H1 (cell line): ENCODE results near the gene PAGE4. TPM values are rescaled to one million over a fixed set of nuclear protein-coding genes. Genes with fewer than 3 reads are reported as not detected.

Experiments used
- CTCF ChIA-PET: fragments of 300-600 bp; sonication (Branson Sonifier 250); formaldehyde crosslinking; loops from one replicate; lab custom pipeline; 2021; ENCODE audit not compliant: partially characterized antibody; lab: Charles Lee
- POLR2A ChIA-PET: fragments of 300-600 bp; sonication (Branson Sonifier 250); formaldehyde crosslinking; loops from one replicate; lab custom pipeline; 2021; ENCODE audit warnings: inconsistent platforms; ENCODE audit not compliant: partially characterized antibody; lab: Charles Lee
- DNase-seq, 2 experiments: peaks; one replicate each; pipeline versions ENCODE4 v3.0.0 to v3.0.0-alpha.2; 2010 to 2022; ENCODE audit warnings: low spot score in 2 of 2, low read depth in 1 of 2, mixed read lengths in 1 of 2
- FAIRE-seq: peaks from 2 replicates; lab custom pipeline; 2011; peaks lifted over from hg19 to GRCh38; lab: Jason Lieb, UNC
- H2AFZ ChIP-seq: 2 replicates; pipeline ENCODE4 v1.8.1; 2012; ENCODE audit warnings: low read length, inconsistent platforms
- H2AK5ac ChIP-seq: 2 replicates; pipeline ENCODE4 v1.6.1; 2013; ENCODE audit warnings: low read depth, low read length
- H2BK120ac ChIP-seq: replicated peaks from 2 replicates; pipeline ENCODE3; 2013; ENCODE audit warnings: low read depth, low read length, inconsistent platforms
- H2BK12ac ChIP-seq: 2 replicates; pipeline ENCODE4 v1.6.1; 2013; ENCODE audit warnings: low read depth, low read length
- H2BK15ac ChIP-seq: 2 replicates; pipeline ENCODE4 v1.6.1; 2013; ENCODE audit warnings: low read length
- H2BK20ac ChIP-seq: 2 replicates; pipeline ENCODE4 v1.6.1; 2013; ENCODE audit warnings: low read length
- H2BK5ac ChIP-seq: 2 replicates; pipeline ENCODE4 v1.6.1; 2013; ENCODE audit warnings: low read depth, low read length
- H3K14ac ChIP-seq: 2 replicates; pipeline ENCODE4 v1.6.1; 2013; ENCODE audit warnings: inconsistent platforms; ENCODE audit not compliant: insufficient read length
- H3K18ac ChIP-seq: 2 replicates; pipeline ENCODE4 v1.6.1; 2013; ENCODE audit warnings: low read length; ENCODE audit errors: extremely low read depth
- H3K23ac ChIP-seq: 2 replicates; pipeline ENCODE4 v1.6.1; 2013; ENCODE audit warnings: inconsistent platforms; ENCODE audit not compliant: insufficient read length
- H3K23me2 ChIP-seq: 2 replicates; pipeline ENCODE4 v1.6.1; 2013; ENCODE audit warnings: low read depth, low read length
- H3K27ac ChIP-seq: 2 replicates; pipeline ENCODE4 v1.6.1; 2011; ENCODE audit warnings: low read depth, low read length, inconsistent platforms
- H3K27me3 ChIP-seq, 4 experiments: replicated peaks in 1 of 4; 1 replicate in 1 of 4; 2 replicates in 3 of 4; pipeline versions ENCODE4 v1.6.1 to v1.8.1; 2011 to 2013; ENCODE audit warnings: low read length in 3 of 4, mild to moderate bottlenecking in 3 of 4, inconsistent platforms in 2 of 4, mixed read lengths in 2 of 4, moderate library complexity in 1 of 4; ENCODE audit not compliant: control insufficient read depth in 3 of 4, insufficient read depth in 3 of 4; ENCODE audit errors: extremely low read depth in 1 of 4
- H3K36me3 ChIP-seq, 4 experiments: 2 replicates each; pipeline versions ENCODE4 v1.6.1 to v1.8.1; 2011 to 2013; ENCODE audit warnings: mild to moderate bottlenecking in 4 of 4, low read length in 3 of 4, moderate library complexity in 2 of 4, control low read depth in 1 of 4, inconsistent platforms in 1 of 4; ENCODE audit not compliant: insufficient read depth in 4 of 4, control insufficient read depth in 2 of 4
- H3K4ac ChIP-seq: replicated peaks from 2 replicates; pipeline ENCODE3; 2013; ENCODE audit warnings: low read length, low read depth, mixed read lengths, inconsistent platforms; ENCODE audit not compliant: insufficient read length
- H3K4me1 ChIP-seq, 4 experiments: replicated peaks in 1 of 4; 1 replicate in 1 of 4; 2 replicates in 3 of 4; pipeline versions ENCODE4 v1.6.1 to v1.8.1; 2011 to 2013; ENCODE audit warnings: low read length in 3 of 4, inconsistent platforms in 2 of 4, mixed read lengths in 1 of 4; ENCODE audit not compliant: insufficient read depth in 4 of 4, control insufficient read depth in 3 of 4
- H3K4me2 ChIP-seq, 2 experiments: 2 replicates each; pipeline versions ENCODE4 v1.6.1 to v1.8.1; 2011 to 2013; ENCODE audit warnings: low read depth in 2 of 2, low read length in 2 of 2, control low read depth in 1 of 2, inconsistent platforms in 1 of 2, mild to moderate bottlenecking in 1 of 2; ENCODE audit not compliant: insufficient read depth in 1 of 2
- H3K4me3 ChIP-seq, 4 experiments: fragments of 200-600, 300-600 bp in 1 of 4; sonication (generic), shearing (Covaris generic), sonication (Bioruptor Twin) in 1 of 4; 2 replicates each; pipeline versions ENCODE4 v1.5.1 to v1.8.1; 2011 to 2016; ENCODE audit warnings: low read length in 4 of 4, low read depth in 3 of 4, control low read depth in 2 of 4, inconsistent platforms in 2 of 4, mild to moderate bottlenecking in 2 of 4, mixed read lengths in 1 of 4, moderate library complexity in 1 of 4; ENCODE audit not compliant: insufficient read depth in 2 of 4; ENCODE audit errors: extremely low read depth in 1 of 4
- H3K56ac ChIP-seq: replicated peaks from 2 replicates; pipeline ENCODE3; 2013; ENCODE audit warnings: low read depth, mild to moderate bottlenecking, mixed read lengths, low read length, inconsistent platforms; ENCODE audit not compliant: insufficient read length
- H3K79me1 ChIP-seq: 2 replicates; pipeline ENCODE4 v1.6.1; 2013; ENCODE audit warnings: low read depth, low read length, control low read depth
- H3K79me2 ChIP-seq, 2 experiments: 2 replicates each; pipeline versions ENCODE4 v1.6.1 to v1.8.1; 2012 to 2013; ENCODE audit warnings: low read length in 2 of 2, mild to moderate bottlenecking in 2 of 2, inconsistent platforms in 1 of 2; ENCODE audit not compliant: insufficient read depth in 2 of 2, control insufficient read depth in 1 of 2
- H3K9ac ChIP-seq, 4 experiments: replicated peaks in 1 of 4; 1 replicate in 1 of 4; 2 replicates in 3 of 4; pipeline versions ENCODE4 v1.6.1 to v1.8.1; 2011 to 2013; ENCODE audit warnings: low read depth in 3 of 4, low read length in 3 of 4, control low read depth in 2 of 4, mild to moderate bottlenecking in 2 of 4, moderate library complexity in 2 of 4, inconsistent platforms in 1 of 4; ENCODE audit errors: extremely low read depth in 1 of 4
- H3K9me3 ChIP-seq, 2 experiments: 2 replicates each; pipeline versions ENCODE4 v1.6.1 to v1.8.1; 2012 to 2013; ENCODE audit warnings: mild to moderate bottlenecking in 2 of 2, moderate library complexity in 2 of 2, control low read depth in 1 of 2, inconsistent platforms in 1 of 2, low read depth in 1 of 2, low read length in 1 of 2, mixed read lengths in 1 of 2; ENCODE audit not compliant: insufficient read depth in 2 of 2
- H4K20me1 ChIP-seq, 2 experiments: replicated peaks in 1 of 2; 2 replicates each; pipeline versions ENCODE3 to v1.8.1; 2011 to 2013; ENCODE audit warnings: inconsistent platforms in 2 of 2, low read length in 2 of 2, mild to moderate bottlenecking in 1 of 2; ENCODE audit not compliant: insufficient read depth in 2 of 2, control insufficient read depth in 1 of 2
- H4K5ac ChIP-seq: 2 replicates; pipeline ENCODE4 v1.6.1; 2013; ENCODE audit warnings: low read length, low read depth, mixed read lengths, inconsistent platforms; ENCODE audit not compliant: insufficient read length
- H4K8ac ChIP-seq: 2 replicates; pipeline ENCODE4 v1.8.0; 2013; ENCODE audit warnings: mild to moderate bottlenecking, moderate library complexity, low read length, inconsistent platforms; ENCODE audit not compliant: insufficient read depth; ENCODE audit errors: extremely low read depth
- H4K91ac ChIP-seq: replicated peaks from 2 replicates; pipeline ENCODE3; 2013; ENCODE audit warnings: low read length, mixed read lengths, inconsistent platforms; ENCODE audit not compliant: insufficient read length
- BACH1 ChIP-seq: IDR thresholded peaks from 2 replicates; pipeline ENCODE4 v1.6.1; 2012; ENCODE audit warnings: low read length, improper control_type of control experiment
- CBX5 ChIP-seq: fragments of 300-800, 300-1000 bp; sonication (generic); IDR thresholded peaks from 2 replicates; pipeline ENCODE4 v1.7.1; 2016; ENCODE audit warnings: antibody characterized with exemption, low read length, low read depth
- CEBPB ChIP-seq: IDR thresholded peaks from 2 replicates; pipeline ENCODE4 v1.6.1; 2012; ENCODE audit warnings: low read depth, low read length
- CHD2 ChIP-seq: IDR thresholded peaks from 2 replicates; pipeline ENCODE4 v1.6.1; 2012; ENCODE audit warnings: low read length, improper control_type of control experiment
- HDAC6 ChIP-seq: IDR thresholded peaks from one replicate; pipeline ENCODE4 v1.7.1; 2012; ENCODE audit warnings: low read depth, mild to moderate bottlenecking, inconsistent platforms, low read length, moderate library complexity
- JUN ChIP-seq: IDR thresholded peaks from 2 replicates; pipeline ENCODE4 v1.6.1; 2011; ENCODE audit warnings: low read depth, mild to moderate bottlenecking, improper control_type of control experiment, low read length
- JUND ChIP-seq: IDR thresholded peaks from 2 replicates; pipeline ENCODE4 v1.6.1; 2011; ENCODE audit warnings: mild to moderate bottlenecking, improper control_type of control experiment, low read length
- KDM4A ChIP-seq: IDR thresholded peaks from one replicate; pipeline ENCODE4 v1.7.1; 2012; ENCODE audit warnings: low read depth, mild to moderate bottlenecking, moderate library complexity, low read length, inconsistent platforms; ENCODE audit not compliant: severe bottlenecking
- NANOG ChIP-seq: IDR thresholded peaks from 2 replicates; pipeline ENCODE4 v1.6.1; 2011; ENCODE audit warnings: low read length, low read depth, mild to moderate bottlenecking, inconsistent platforms; ENCODE audit not compliant: insufficient read depth, poor library complexity, severe bottlenecking
- POLR2AphosphoS5 ChIP-seq: IDR thresholded peaks from 2 replicates; pipeline ENCODE4 v1.6.1; 2011; ENCODE audit warnings: low read depth, low read length
- SIRT6 ChIP-seq: IDR thresholded peaks from one replicate; pipeline ENCODE4 v1.7.1; 2012; ENCODE audit warnings: low read length, inconsistent platforms
- TAF7 ChIP-seq: optimal IDR thresholded peaks from 2 replicates; pipeline ENCODE3; 2011; ENCODE audit warnings: low read depth, mild to moderate bottlenecking, inconsistent platforms, low read length, moderate library complexity, borderline replicate concordance
- TBP ChIP-seq: IDR thresholded peaks from 2 replicates; pipeline ENCODE4 v1.6.1; 2011; ENCODE audit warnings: low read depth, low read length, improper control_type of control experiment
- WGBS, 2 experiments: shearing (Covaris generic) in 1 of 2; methylation state at CpG; one replicate each; pipeline versions ENCODE4 v1.1.6 to v1.1.7; 2013 to 2015; ENCODE audit warnings: low lambda C conversion rate in 2 of 2, mixed read lengths in 2 of 2, inconsistent platforms in 1 of 2, low coverage in 1 of 2, missing lambda C conversion rate in 1 of 2; ENCODE audit not compliant: insufficient replicate concordance in 2 of 2, insufficient coverage in 1 of 2, insufficient read length in 1 of 2; ENCODE audit errors: extremely low coverage in 1 of 2, missing lambda C conversion rate in 1 of 2; 5-methylcytosine and 5-hydroxymethylcytosine counted together
- polyA plus RNA-seq, 7 experiments: library from polyadenylated mRNA; depleted of rRNA in 3 of 7; stranded (reverse) in 5 of 7; unstranded in 2 of 7; fragments of >200 nt in 5 of 7; fragments of 200-250 nt in 2 of 7; gene quantifications; 1 replicate in 5 of 7; 2 replicates in 1 of 7; 4 replicates in 1 of 7; pipeline versions ENCODE4 v1.2.1 to v1.2.3, GENCODE V29; 2011 to 2013; ENCODE audit warnings: missing spikeins in 2 of 7, mixed read lengths in 2 of 7
- total RNA-seq: library from RNA; stranded (reverse); fragmentation: NEBNext Ultra II Directional; extraction: Animal tissue kit (Norgen Biotek cat#: 25700); gene quantifications from 2 replicates; pipeline ENCODE4 v1.2.1, GENCODE V29; 2021

PAGE4 gene
- total and polyA plus RNA-seq, 2 of the 8 experiments (the other 6 are each of a cell fraction or from before 2014, with no cell fraction given): 0.53 TPM; not detected in 1

DNA sequence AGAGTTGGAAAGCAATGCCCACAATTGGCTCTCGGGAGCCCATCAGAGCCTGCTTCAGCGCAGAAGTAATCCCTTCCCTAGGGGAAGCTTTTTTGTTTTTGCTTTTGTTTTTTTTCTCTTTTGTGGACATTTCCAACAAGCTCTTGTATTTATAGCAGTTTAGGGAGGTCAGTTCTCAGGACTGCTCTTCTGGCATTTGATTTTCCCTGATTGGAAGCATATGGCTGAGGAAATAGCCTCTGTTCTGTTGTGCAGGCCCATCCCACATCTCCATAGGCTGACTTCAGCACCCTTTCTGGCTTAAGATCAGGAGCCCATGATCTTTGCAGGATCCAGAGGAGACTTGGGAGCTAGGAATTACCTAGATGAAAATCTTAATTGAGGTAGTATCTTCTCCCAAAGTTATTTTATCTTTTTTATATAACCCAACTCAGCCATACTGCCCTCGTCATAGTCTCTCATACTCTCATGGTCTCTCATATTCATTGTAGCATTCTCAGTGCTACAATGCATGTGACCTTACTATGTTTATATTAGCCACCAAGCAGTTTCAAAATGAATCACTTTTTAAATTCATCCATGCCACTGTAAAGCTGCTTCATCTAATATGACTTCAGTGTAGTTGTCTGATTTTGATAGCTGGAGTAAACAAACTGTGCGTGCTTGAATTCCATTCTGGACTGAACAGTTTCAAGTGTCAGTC, 16.7 kb downstream of the PAGE4 start:
- H3K9ac ChIP-seq: no peak overlapping the region
- H2BK12ac ChIP-seq: no peak overlapping the region
- no peak overlapping the region for H2BK5ac ChIP-seq
- H3K27me3 ChIP-seq: no peaks in the 10 kb centered on the region
- no peaks in the 10 kb centered on the region for H3K23me2 ChIP-seq
- H2AK5ac ChIP-seq: no peak overlapping the region
- no peak overlapping the region for H3K4me3 ChIP-seq
- no peak overlapping the region for H3K4ac ChIP-seq
- H4K8ac ChIP-seq: no peak overlapping the region
- no peak overlapping the region for H2BK120ac ChIP-seq
- no peak overlapping the region for H3K23ac ChIP-seq
- H3K36me3 ChIP-seq: no peaks in the 10 kb centered on the region
- no peak overlapping the region for H2AFZ ChIP-seq
- no peak overlapping the region for H3K27ac ChIP-seq
- no peak overlapping the region for H4K91ac ChIP-seq
- H3K79me2 ChIP-seq: no peaks in the 10 kb centered on the region
- no peak overlapping the region for H3K56ac ChIP-seq
- no peaks in the 10 kb centered on the region for H3K9me3 ChIP-seq
- H2BK15ac ChIP-seq: no peak overlapping the region
- no peak overlapping the region for H3K18ac ChIP-seq
- no peaks in the 10 kb centered on the region for H3K4me1 ChIP-seq
- H2BK20ac ChIP-seq: no peak overlapping the region
- FAIRE-seq: no peak
- H3K4me2 ChIP-seq: no peak overlapping the region
- H3K14ac ChIP-seq: no peak overlapping the region
- WGBS, 2 experiments: 97% methylated on average over 4 of the region's 4 CpGs; no CpG with 5 or more reads in 1 of the 2 experiments
- CTCF ChIA-PET: interaction anchor here (0.8 to 1.8 kb wide), 4 partner anchors 9 to 37 kb away, joined by 3 to 7 read pairs (median 4); no protein-coding TSS in a partner anchor
- no peaks in the 10 kb centered on the region for H3K79me1 ChIP-seq
- no peak for DNase-seq
- H4K20me1 ChIP-seq: no peaks in the 10 kb centered on the region
- H4K5ac ChIP-seq: no peak overlapping the region
- POLR2A ChIA-PET: no interaction called here
- no peak for TF ChIP-seq CBX5
- no peak for TF ChIP-seq JUN
- no peak for TF ChIP-seq SIRT6
- TF ChIP-seq JUND: no peak
- TF ChIP-seq TBP: no peak
- TF ChIP-seq HDAC6: no peak
- TF ChIP-seq KDM4A: no peak
- TF ChIP-seq CHD2: no peak
- TF ChIP-seq CEBPB: no peak
- no peak for TF ChIP-seq BACH1
- TF ChIP-seq TAF7: no peak
- no peak for TF ChIP-seq NANOG
- TF ChIP-seq POLR2AphosphoS5: no peak
